Urothelium cell line (cell line): ENCODE data around the gene NTM.
A peak's percentile ranks its signal among the peaks of the same experiment; 100 is the strongest.

Source experiments
- DNase-seq: peaks from one replicate; pipeline ENCODE4 v3.0.0; 2011; ENCODE audit warnings: low spot score, mixed read lengths
- FAIRE-seq: peaks from 2 replicates; lab custom pipeline; 2011; peaks lifted over from hg19 to GRCh38; lab: Jason Lieb, UNC

Gene NTM

GRCh38 chr11:131592152-131592551 is 221.7 kb downstream of the NTM start:
- FAIRE-seq: no peak
- DNase-seq: no peak

GRCh38 chr11:131592734-131593133 is 222.3 kb downstream of the NTM start:
- FAIRE-seq: no peak
- no peak for DNase-seq

GRCh38 chr11:131593301-131593700 is 222.9 kb downstream of the NTM start:
- DNase-seq (no peak), FAIRE-seq (no peak)

GRCh38 chr11:131595797-131596196 is 225.4 kb downstream of the NTM start:
- DNase-seq (no peak), FAIRE-seq (no peak)

- no peak for DNase-seq
- no peak for FAIRE-seq
Measured at GRCh38 chr11:131597890-131598289, 227.5 kb downstream of the NTM start.

- FAIRE-seq (no peak), DNase-seq (no peak)
Measured at GRCh38 chr11:131598305-131598704, 227.9 kb downstream of the NTM start.

- FAIRE-seq (no peak), DNase-seq (no peak)
Measured at GRCh38 chr11:131599285-131599684, 228.9 kb downstream of the NTM start.

- no peak for DNase-seq
- no peak for FAIRE-seq
Measured at GRCh38 chr11:131600628-131601027, 230.2 kb downstream of the NTM start.

- no peak for FAIRE-seq
- no peak for DNase-seq
Measured at GRCh38 chr11:131601586-131601985, 231.2 kb downstream of the NTM start.

GRCh38 chr11:131602431-131602830 is 232.0 kb downstream of the NTM start:
- no peak for DNase-seq
- no peak for FAIRE-seq

- DNase-seq (no peak), FAIRE-seq (no peak)
Measured at GRCh38 chr11:131606811-131607335, 236.5 kb downstream of the NTM start.

GRCh38 chr11:131609337-131609736 is 238.9 kb downstream of the NTM start:
- DNase-seq (peak; percentile 30), FAIRE-seq (no peak)

- FAIRE-seq (no peak), DNase-seq (no peak)
Measured at GRCh38 chr11:131609921-131610320, 239.5 kb downstream of the NTM start.

- FAIRE-seq (no peak), DNase-seq (no peak)
Measured at GRCh38 chr11:131611322-131611721, 240.9 kb downstream of the NTM start.

- no peak for FAIRE-seq
- DNase-seq: no peak
Measured at GRCh38 chr11:131612533-131612932, 242.1 kb downstream of the NTM start.

- FAIRE-seq: no peak
- DNase-seq: no peak
Measured at GRCh38 chr11:131614631-131615030, 244.2 kb downstream of the NTM start.

GRCh38 chr11:131615611-131616010 is 245.2 kb downstream of the NTM start:
- no peak for DNase-seq
- FAIRE-seq: no peak

GRCh38 chr11:131616481-131617140 is 246.2 kb downstream of the NTM start:
- no peak for DNase-seq
- FAIRE-seq: no peak

- DNase-seq (no peak), FAIRE-seq (no peak)
Measured at GRCh38 chr11:131618201-131618600, 247.8 kb downstream of the NTM start.

- FAIRE-seq (no peak), DNase-seq (no peak)
Measured at GRCh38 chr11:131622193-131622592, 251.8 kb downstream of the NTM start.

GRCh38 chr11:131624531-131624930 is 254.1 kb downstream of the NTM start:
- DNase-seq (no peak), FAIRE-seq (no peak)

- no peak for FAIRE-seq
- DNase-seq: no peak
Measured at GRCh38 chr11:131626788-131627187, 256.4 kb downstream of the NTM start.

- FAIRE-seq (no peak), DNase-seq (no peak)
Measured at GRCh38 chr11:131628739-131629138, 258.3 kb downstream of the NTM start.
